Cardiac muscle cell (in vitro differentiated cells and primary cell): ENCODE measurements around the gene KRTAP1-5. TPM values are rescaled to one million over a fixed set of nuclear protein-coding genes. Genes with fewer than 3 reads are reported as not detected.
"Not testable (repeated sequence)": the region's sequence is repeated elsewhere in the genome, so short reads cannot be mapped to it uniquely, and the experiment has no call there.

Experiments
- DNase-seq, 2 donors: peaks; one replicate each; pipeline versions ENCODE4 v3.0.0 to v3.0.0-alpha.2; 2010 to 2017; ENCODE audit warnings: low read depth in 1 of 2, low spot score in 1 of 2
- H3K27ac ChIP-seq: fragments of 200-600 bp; sonication (generic); 2 replicates; pipeline ENCODE4 v1.5.1; 2016
- H3K27me3 ChIP-seq: fragments of 200-600 bp; sonication (generic); 2 replicates; pipeline ENCODE4 v1.6.0; 2016; ENCODE audit warnings: control low read depth
- H3K36me3 ChIP-seq: fragments of 200-600 bp; sonication (generic); 2 replicates; pipeline ENCODE4 v1.5.1; 2016; ENCODE audit warnings: control low read depth
- H3K4me1 ChIP-seq: fragments of 200-600 bp; sonication (generic); 2 replicates; pipeline ENCODE4 v1.8.1; 2017; ENCODE audit warnings: low read depth, mild to moderate bottlenecking, mixed run types
- H3K4me3 ChIP-seq: fragments of 200-600 bp; sonication (generic); 2 replicates; pipeline ENCODE4 v1.5.1; 2016; ENCODE audit warnings: mild to moderate bottlenecking
- H3K9me3 ChIP-seq: fragments of 200-600 bp; sonication (generic); 2 replicates; pipeline ENCODE4 v1.5.1; 2017; ENCODE audit warnings: low read depth, mild to moderate bottlenecking, control low read depth
- CTCF ChIP-seq: IDR thresholded peaks from 2 replicates; pipeline ENCODE4 v1.5.1; 2012; ENCODE audit warnings: low read depth, mild to moderate bottlenecking, low read length
- polyA plus RNA-seq: library from polyadenylated mRNA; unstranded; fragments of >200 nt; fragmentation: Nextera tagmentation; extraction: Ambion mirVana; gene quantifications from 2 replicates; pipeline ENCODE4 v1.2.1, GENCODE V29; 2016
- total RNA-seq: library from RNA; depleted of rRNA; stranded (reverse); fragments of >200 nt; gene quantifications from 2 replicates; pipeline ENCODE4 v1.2.3, GENCODE V29; 2016

The KRTAP1-5 gene
- total and polyA plus RNA-seq, 2 experiments from 2014 or later: not detected

- H3K36me3 ChIP-seq: no peaks in the 10 kb centered on the region
- no peak overlapping the region for H3K4me3 ChIP-seq
- H3K27ac ChIP-seq: no peak overlapping the region
- H3K4me1 ChIP-seq: no peaks in the 10 kb centered on the region
- H3K9me3 ChIP-seq: no peaks in the 10 kb centered on the region
- no peaks in the 10 kb centered on the region for H3K27me3 ChIP-seq
- no peak for DNase-seq
- no peak for TF ChIP-seq CTCF
Observed at GRCh38 chr17:41037853-41038350, 10.9 kb upstream of the KRTAP1-5 start.

- H3K27ac ChIP-seq, H3K4me1 ChIP-seq, H3K27me3 ChIP-seq, H3K9me3 ChIP-seq, H3K36me3 ChIP-seq, DNase-seq, H3K4me3 ChIP-seq: not testable (repeated sequence)
Observed at GRCh38 chr17:41034346-41034935, 7.4 kb upstream of the KRTAP1-5 start, which contains the start of gene KRTAP1-3. Gene KRTAP1-3, minus strand, starts transcription at chr17:41034874. Its CDS starts 53 bp downstream, at chr17:41034821.

GRCh38 chr17:41029633-41030245 is 2.7 kb upstream of the KRTAP1-5 start, which contains the start of gene KRTAP1-4:
Gene KRTAP1-4, minus strand, starts transcription at chr17:41030195. Its CDS starts 117 bp downstream, at chr17:41030078.
- H3K9me3 ChIP-seq: no peaks in the 10 kb centered on the region
- TF ChIP-seq CTCF: no peak
- no peaks in the 10 kb centered on the region for H3K4me1 ChIP-seq
- DNase-seq: no peak
- no peak within 1 kb of the TSS for H3K27ac ChIP-seq
- no peak within 1 kb of the TSS for H3K4me3 ChIP-seq
- no peaks in the 10 kb centered on the region for H3K36me3 ChIP-seq
- H3K27me3 ChIP-seq: peaks cover 2% of the 10 kb centered on the region

GRCh38 chr17:41024697-41025096 is 2.3 kb downstream of the KRTAP1-5 start:
- no peaks in the 10 kb centered on the region for H3K4me1 ChIP-seq
- H3K36me3 ChIP-seq: no peaks in the 10 kb centered on the region
- no peak for TF ChIP-seq CTCF
- H3K4me3 ChIP-seq: no peak overlapping the region
- no peaks in the 10 kb centered on the region for H3K9me3 ChIP-seq
- H3K27me3 ChIP-seq: peaks cover 2% of the 10 kb centered on the region
- DNase-seq: no peak
- H3K27ac ChIP-seq: no peak overlapping the region

GRCh38 chr17:41020336-41020735 is 6.7 kb downstream of the KRTAP1-5 start:
- no peaks in the 10 kb centered on the region for H3K4me1 ChIP-seq
- no peaks in the 10 kb centered on the region for H3K36me3 ChIP-seq
- no peaks in the 10 kb centered on the region for H3K9me3 ChIP-seq
- no peak overlapping the region for H3K27ac ChIP-seq
- no peak overlapping the region for H3K4me3 ChIP-seq
- no peaks in the 10 kb centered on the region for H3K27me3 ChIP-seq
- TF ChIP-seq CTCF: no peak
- DNase-seq: no peak

GRCh38 chr17:41019415-41019814 is 7.6 kb downstream of the KRTAP1-5 start:
- no peaks in the 10 kb centered on the region for H3K9me3 ChIP-seq
- H3K27ac ChIP-seq: no peak overlapping the region
- H3K36me3 ChIP-seq: no peaks in the 10 kb centered on the region
- no peak overlapping the region for H3K4me3 ChIP-seq
- H3K4me1 ChIP-seq: no peaks in the 10 kb centered on the region
- no peak for TF ChIP-seq CTCF
- no peaks in the 10 kb centered on the region for H3K27me3 ChIP-seq
- no peak for DNase-seq
